SW480 (cell line): Measurements from ENCODE around the gene ZNRF3.
"Not testable (repeated sequence)": the region's sequence is repeated elsewhere in the genome, so short reads cannot be mapped to it uniquely, and the experiment has no call there.

Source experiments
- DNase-seq: peaks from one replicate; pipeline ENCODE4 v3.0.0-alpha.2; 2016; ENCODE audit warnings: low spot score

The ZNRF3 gene

GRCh38 chr22:28882878-28883656 is at the start of gene ZNRF3:
TSS of gene ZNRF3 (plus strand) at chr22:28883572. CDS start at chr22:28883767, 195 bp downstream.
- DNase-seq: peak; percentile 92

- no peak for DNase-seq
Measured at GRCh38 chr22:28835630-28836189, 47.7 kb upstream of the ZNRF3 start.

- DNase-seq: no peak
Measured at GRCh38 chr22:28837640-28838039, 45.7 kb upstream of the ZNRF3 start.

- DNase-seq: no peak
Measured at GRCh38 chr22:28838971-28839370, 44.4 kb upstream of the ZNRF3 start.

GRCh38 chr22:28841111-28841510 is 42.3 kb upstream of the ZNRF3 start:
- DNase-seq: no peak

GRCh38 chr22:28843633-28844032 is 39.7 kb upstream of the ZNRF3 start:
- no peak for DNase-seq

GRCh38 chr22:28844277-28844676 is 39.1 kb upstream of the ZNRF3 start:
- DNase-seq: not testable (repeated sequence)

- DNase-seq: no peak
Measured at GRCh38 chr22:28846994-28847393, 36.4 kb upstream of the ZNRF3 start.

GRCh38 chr22:28855355-28856094 is 27.8 kb upstream of the ZNRF3 start:
- DNase-seq: peak; percentile 69

GRCh38 chr22:28856095-28856455 is 27.3 kb upstream of the ZNRF3 start:
- no peak for DNase-seq

- no peak for DNase-seq
Measured at GRCh38 chr22:28857288-28857687, 26.1 kb upstream of the ZNRF3 start.

GRCh38 chr22:28864878-28865596 is 18.3 kb upstream of the ZNRF3 start:
- no peak for DNase-seq

GRCh38 chr22:28867191-28867590 is 16.2 kb upstream of the ZNRF3 start:
- DNase-seq: no peak

GRCh38 chr22:28868389-28868788 is 15.0 kb upstream of the ZNRF3 start:
- DNase-seq: not testable (repeated sequence)

- no peak for DNase-seq
Measured at GRCh38 chr22:28869736-28870135, 13.6 kb upstream of the ZNRF3 start.

- peak; percentile 14 for DNase-seq
Measured at GRCh38 chr22:28873183-28873963, 10.0 kb upstream of the ZNRF3 start.

GRCh38 chr22:28874061-28874460 is 9.3 kb upstream of the ZNRF3 start:
- DNase-seq: no peak

- no peak for DNase-seq
Measured at GRCh38 chr22:28874811-28875320, 8.5 kb upstream of the ZNRF3 start.

- no peak for DNase-seq
Measured at GRCh38 chr22:28882545-28882877, 861 bp upstream of the ZNRF3 start.

GRCh38 chr22:28883657-28883916 is 215 bp downstream of the ZNRF3 start:
- no peak for DNase-seq

- peak; percentile 63 for DNase-seq
Measured at GRCh38 chr22:28883917-28884746, 760 bp downstream of the ZNRF3 start.
